SU-DHL-6 (cell line): ENCODE measurements around the gene DOK6.

ENCODE experiments used
- CTCF ChIP-seq: fragments of 200-600 bp; sonication (generic); IDR thresholded peaks from one replicate; pipeline ENCODE4 v1.5.1; 2017; ENCODE audit warnings: antibody characterized with exemption, mild to moderate bottlenecking, low read length, moderate library complexity; ENCODE audit not compliant: insufficient read depth, poor library complexity, severe bottlenecking
- EZH2phosphoT487 ChIP-seq: fragments of 200-600 bp; sonication (generic), shearing (Covaris generic); conservative IDR thresholded peaks from 2 replicates; pipeline ENCODE4 v1.6.1; 2018; ENCODE audit warnings: mild to moderate bottlenecking, antibody characterized with exemption, low read length, moderate library complexity, mixed read lengths

GRCh38 chr18:69894467-69894866 is 493.8 kb downstream of the DOK6 start:
- TF ChIP-seq CTCF, result no peak
- TF ChIP-seq EZH2phosphoT487, result no peak
